Measurements from ENCODE around the gene ANK3.

ANK3 gene

GRCh38 chr10:60149003-60149402, 240.7 kb downstream of the ANK3 start:
- no peaks in the 10 kb centered on the region for H3K9me3 ChIP-seq (ENCODE audit: control insufficient read depth, low read length)
- H3K27ac ChIP-seq (ENCODE audit: insufficient read depth, low read depth, low read length, poor library complexity, severe bottlenecking) = no peak overlapping the region
- no peak overlapping the region for H3K4me3 ChIP-seq (ENCODE audit: insufficient read depth, low read depth, low read length)
- no peaks in the 10 kb centered on the region for H3K27me3 ChIP-seq (ENCODE audit: control insufficient read depth, insufficient read depth, low read length, poor library complexity, severe bottlenecking)
- H3K36me3 ChIP-seq (ENCODE audit: control insufficient read depth, insufficient read depth, low read length) = no peaks in the 10 kb centered on the region
- WGBS, 2 experiments = 87 to 98% methylated on average over 2 of the region's 2 CpGs
- H3K4me1 ChIP-seq (ENCODE audit: control insufficient read depth, insufficient read depth, low read length) = no peaks in the 10 kb centered on the region

DNA sequence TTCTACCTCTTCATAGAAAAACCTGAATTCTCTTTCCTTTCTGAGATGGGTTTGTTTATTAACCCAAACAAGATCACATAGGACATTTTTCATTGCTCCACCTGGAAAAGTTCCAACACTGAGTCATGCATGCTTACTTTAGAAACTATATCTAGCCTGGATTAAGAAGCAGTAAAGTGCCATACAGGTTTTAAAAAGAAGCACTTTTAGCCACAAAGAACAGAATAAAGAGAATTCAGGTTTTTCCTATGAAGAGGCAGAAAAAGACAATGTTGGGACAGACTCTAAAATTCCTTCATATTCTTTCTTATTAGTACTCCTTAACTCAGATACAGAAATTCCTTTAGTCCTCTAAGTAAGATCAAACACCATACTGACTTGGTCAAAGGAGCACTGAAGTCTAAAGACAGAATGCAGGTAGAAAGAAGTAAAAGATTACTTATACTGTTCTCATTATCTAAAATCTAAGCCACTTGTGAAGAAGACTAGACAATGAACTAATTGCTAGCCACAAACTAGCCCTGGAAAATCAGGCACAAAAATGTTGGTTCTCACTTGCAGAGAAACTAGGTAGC, 241.3 kb downstream of the ANK3 start:
- no peaks in the 10 kb centered on the region for H3K4me1 ChIP-seq (ENCODE audit: control insufficient read depth, insufficient read depth, low read length)
- H3K36me3 ChIP-seq (ENCODE audit: control insufficient read depth, insufficient read depth, low read length) = no peaks in the 10 kb centered on the region
- H3K27ac ChIP-seq (ENCODE audit: insufficient read depth, low read depth, low read length, poor library complexity, severe bottlenecking) = no peak overlapping the region
- H3K9me3 ChIP-seq (ENCODE audit: control insufficient read depth, low read length) = no peaks in the 10 kb centered on the region
- H3K27me3 ChIP-seq (ENCODE audit: control insufficient read depth, insufficient read depth, low read length, poor library complexity, severe bottlenecking) = no peaks in the 10 kb centered on the region
- H3K4me3 ChIP-seq (ENCODE audit: insufficient read depth, low read depth, low read length) = no peak overlapping the region

DNA sequence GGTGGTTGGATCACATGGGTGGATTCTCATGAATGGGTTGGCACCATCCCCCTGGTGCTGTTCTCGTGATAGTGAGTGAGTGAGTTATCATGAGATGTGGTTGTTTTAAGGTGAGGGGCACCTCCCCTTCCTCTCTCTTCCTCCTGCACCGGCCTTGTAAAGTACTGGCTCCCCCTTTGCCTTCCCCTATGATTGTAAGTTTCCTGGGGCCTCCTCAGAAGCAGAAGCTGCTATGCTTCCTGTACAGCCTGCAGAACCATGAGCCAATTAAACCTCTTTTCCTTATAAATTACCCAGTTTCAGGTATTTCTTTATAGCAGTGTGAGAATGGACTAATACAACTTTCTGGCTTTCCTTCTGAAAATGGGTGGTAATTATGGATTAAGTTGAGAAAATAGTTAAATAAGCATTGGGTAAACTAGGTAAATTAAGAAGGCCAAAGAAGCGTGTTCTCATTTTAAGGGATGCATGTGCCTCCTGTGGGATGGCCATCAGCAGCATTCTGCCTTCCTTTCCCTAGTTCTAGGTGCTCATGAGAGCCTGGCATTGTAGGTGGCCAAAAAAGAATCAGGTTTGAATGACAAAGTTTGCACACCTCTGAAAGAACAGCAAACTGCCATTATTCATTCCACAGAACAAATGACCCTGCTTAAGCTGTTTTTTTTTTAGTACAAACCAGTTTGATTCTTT, 242.0 kb downstream of the ANK3 start:
- 92 to 97% methylated on average over 3 of the region's 3 CpGs for WGBS, 2 experiments
- Histone ChIP-seq H3K4me3 (ENCODE audit: insufficient read depth, low read depth, low read length) (no peak overlapping the region), H3K36me3 (ENCODE audit: control insufficient read depth, insufficient read depth, low read length) (no peaks in the 10 kb centered on the region), H3K9me3 (ENCODE audit: control insufficient read depth, low read length) (no peaks in the 10 kb centered on the region), H3K27ac (ENCODE audit: insufficient read depth, low read depth, low read length, poor library complexity, severe bottlenecking) (no peak overlapping the region), H3K4me1 (ENCODE audit: control insufficient read depth, insufficient read depth, low read length) (no peaks in the 10 kb centered on the region), H3K27me3 (ENCODE audit: control insufficient read depth, insufficient read depth, low read length, poor library complexity, severe bottlenecking) (no peaks in the 10 kb centered on the region)

GRCh38 chr10:60147025-60147424, 242.7 kb downstream of the ANK3 start:
- Histone ChIP-seq H3K36me3 (ENCODE audit: control insufficient read depth, insufficient read depth, low read length) (no peaks in the 10 kb centered on the region), H3K4me1 (ENCODE audit: control insufficient read depth, insufficient read depth, low read length) (no peaks in the 10 kb centered on the region), H3K27ac (ENCODE audit: insufficient read depth, low read depth, low read length, poor library complexity, severe bottlenecking) (no peak overlapping the region), H3K4me3 (ENCODE audit: insufficient read depth, low read depth, low read length) (no peak overlapping the region), H3K27me3 (ENCODE audit: control insufficient read depth, insufficient read depth, low read length, poor library complexity, severe bottlenecking) (no peaks in the 10 kb centered on the region), H3K9me3 (ENCODE audit: control insufficient read depth, low read length) (no peaks in the 10 kb centered on the region)
- 86% methylated on average over 4 of the region's 4 CpGs for WGBS, 2 experiments

GRCh38 chr10:60144099-60144498, 245.6 kb downstream of the ANK3 start:
- Histone ChIP-seq H3K4me1 (ENCODE audit: control insufficient read depth, insufficient read depth, low read length) (peaks cover 11% of the 10 kb centered on the region), H3K9me3 (ENCODE audit: control insufficient read depth, low read length) (no peaks in the 10 kb centered on the region), H3K4me3 (ENCODE audit: insufficient read depth, low read depth, low read length) (no peak overlapping the region), H3K27ac (ENCODE audit: insufficient read depth, low read depth, low read length, poor library complexity, severe bottlenecking) (no peak overlapping the region), H3K27me3 (ENCODE audit: control insufficient read depth, insufficient read depth, low read length, poor library complexity, severe bottlenecking) (no peaks in the 10 kb centered on the region), H3K36me3 (ENCODE audit: control insufficient read depth, insufficient read depth, low read length) (no peaks in the 10 kb centered on the region)
- WGBS, 2 experiments = 91% methylated on average over 3 of the region's 3 CpGs

- Histone ChIP-seq H3K4me3 (ENCODE audit: insufficient read depth, low read depth, low read length) (no peak overlapping the region), H3K27ac (ENCODE audit: insufficient read depth, low read depth, low read length, poor library complexity, severe bottlenecking) (no peak overlapping the region), H3K27me3 (ENCODE audit: control insufficient read depth, insufficient read depth, low read length, poor library complexity, severe bottlenecking) (no peaks in the 10 kb centered on the region), H3K4me1 (ENCODE audit: control insufficient read depth, insufficient read depth, low read length) (peaks cover 15% of the 10 kb centered on the region), H3K9me3 (ENCODE audit: control insufficient read depth, low read length) (no peaks in the 10 kb centered on the region), H3K36me3 (ENCODE audit: control insufficient read depth, insufficient read depth, low read length) (no peaks in the 10 kb centered on the region)
- 100% methylated on average over 1 of the region's 1 CpG for WGBS, 2 experiments
Measured at GRCh38 chr10:60142736-60143135, 246.9 kb downstream of the ANK3 start.

- no peaks in the 10 kb centered on the region for H3K36me3 ChIP-seq (ENCODE audit: control insufficient read depth, insufficient read depth, low read length)
- no peak overlapping the region for H3K27ac ChIP-seq (ENCODE audit: insufficient read depth, low read depth, low read length, poor library complexity, severe bottlenecking)
- H3K4me3 ChIP-seq (ENCODE audit: insufficient read depth, low read depth, low read length) = no peak overlapping the region
- H3K9me3 ChIP-seq (ENCODE audit: control insufficient read depth, low read length) = no peaks in the 10 kb centered on the region
- WGBS, 2 experiments = 92 to 94% methylated on average over 7 of the region's 7 CpGs
- peaks cover 15% of the 10 kb centered on the region for H3K4me1 ChIP-seq (ENCODE audit: control insufficient read depth, insufficient read depth, low read length)
- no peaks in the 10 kb centered on the region for H3K27me3 ChIP-seq (ENCODE audit: control insufficient read depth, insufficient read depth, low read length, poor library complexity, severe bottlenecking)
Measured at GRCh38 chr10:60141896-60142559, 247.6 kb downstream of the ANK3 start.

GRCh38 chr10:60140651-60141632, 248.7 kb downstream of the ANK3 start:
- H3K4me3 ChIP-seq (ENCODE audit: insufficient read depth, low read depth, low read length) = peak overlapping the region; percentile 45
- H3K9me3 ChIP-seq (ENCODE audit: control insufficient read depth, low read length) = no peaks in the 10 kb centered on the region
- no peaks in the 10 kb centered on the region for H3K36me3 ChIP-seq (ENCODE audit: control insufficient read depth, insufficient read depth, low read length)
- peak overlapping the region; percentile 88 for H3K27ac ChIP-seq (ENCODE audit: insufficient read depth, low read depth, low read length, poor library complexity, severe bottlenecking)
- peaks cover 15% of the 10 kb centered on the region for H3K4me1 ChIP-seq (ENCODE audit: control insufficient read depth, insufficient read depth, low read length)
- H3K27me3 ChIP-seq (ENCODE audit: control insufficient read depth, insufficient read depth, low read length, poor library complexity, severe bottlenecking) = no peaks in the 10 kb centered on the region
- WGBS, 2 experiments = 22 to 23% methylated on average over 12 of the region's 12 CpGs

GRCh38 chr10:60139798-60140566, 249.7 kb downstream of the ANK3 start:
- Histone ChIP-seq H3K27ac (ENCODE audit: insufficient read depth, low read depth, low read length, poor library complexity, severe bottlenecking) (peak overlapping the region; percentile 88), H3K9me3 (ENCODE audit: control insufficient read depth, low read length) (no peaks in the 10 kb centered on the region), H3K4me3 (ENCODE audit: insufficient read depth, low read depth, low read length) (peak overlapping the region; percentile 45), H3K36me3 (ENCODE audit: control insufficient read depth, insufficient read depth, low read length) (peaks cover under 1% of the 10 kb centered on the region), H3K27me3 (ENCODE audit: control insufficient read depth, insufficient read depth, low read length, poor library complexity, severe bottlenecking) (no peaks in the 10 kb centered on the region), H3K4me1 (ENCODE audit: control insufficient read depth, insufficient read depth, low read length) (peaks cover 15% of the 10 kb centered on the region)
- 1 to 4% methylated on average over 7 to 8 of the region's 8 CpGs for WGBS, 2 experiments
